ENCODE results near the gene RTL5.
A peak's percentile ranks its signal among the peaks of the same experiment; 100 is the strongest.

Gene RTL5

DNA sequence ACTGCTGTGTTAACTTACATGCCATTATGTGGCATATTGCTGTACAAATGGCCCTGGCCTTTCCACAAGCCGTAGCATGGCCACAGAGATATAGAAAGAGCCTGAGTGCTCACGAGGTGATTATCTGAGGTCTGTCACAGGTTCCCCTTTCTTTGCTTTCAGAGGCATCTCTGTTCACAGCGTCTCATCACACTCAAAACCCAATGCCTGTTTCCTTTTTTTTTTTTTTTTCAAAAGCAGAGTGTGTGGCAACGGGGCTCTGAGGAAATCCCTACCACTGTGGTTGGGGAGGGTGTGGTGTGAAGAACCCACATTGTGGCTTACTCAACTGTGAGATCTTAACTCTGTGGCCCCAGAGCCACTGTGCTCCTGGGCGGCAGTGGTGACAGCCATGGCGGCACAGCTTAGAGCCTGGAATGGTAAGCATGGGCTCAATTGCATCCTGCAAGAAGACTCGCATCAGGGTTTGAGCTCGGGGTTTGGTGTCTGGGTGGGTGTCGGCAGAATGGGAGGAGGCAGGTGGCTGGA, 30.8 kb downstream of the RTL5 start:
- H3K4me3 ChIP-seq (ENCODE audit: low read depth in 1 of 2, low read length in 2 of 2): peak overlapping the region in 1 of 2 donors; percentile 17
- H3K9ac ChIP-seq (ENCODE audit: low read depth in 1 of 2, low read length in 2 of 2): no peak overlapping the region
- no peaks in the 10 kb centered on the region for H3K9me3 ChIP-seq (ENCODE audit: control insufficient read depth in 1 of 2, low read length in 2 of 2)
- H3K36me3 ChIP-seq (ENCODE audit: control insufficient read depth in 1 of 2, insufficient read depth in 2 of 2, low read length in 2 of 2): no peaks in the 10 kb centered on the region
- H3K27me3 ChIP-seq (ENCODE audit: control insufficient read depth in 1 of 2, insufficient read depth in 2 of 2, low read length in 2 of 2): no peaks in the 10 kb centered on the region
- peaks cover 0 to 8% of the 10 kb centered on the region in 2 donors for H3K4me1 ChIP-seq (ENCODE audit: control insufficient read depth in 1 of 2, insufficient read depth in 2 of 2, low read length in 2 of 2)
- no peak overlapping the region for H3K27ac ChIP-seq (ENCODE audit: low read depth, low read length)

DNA sequence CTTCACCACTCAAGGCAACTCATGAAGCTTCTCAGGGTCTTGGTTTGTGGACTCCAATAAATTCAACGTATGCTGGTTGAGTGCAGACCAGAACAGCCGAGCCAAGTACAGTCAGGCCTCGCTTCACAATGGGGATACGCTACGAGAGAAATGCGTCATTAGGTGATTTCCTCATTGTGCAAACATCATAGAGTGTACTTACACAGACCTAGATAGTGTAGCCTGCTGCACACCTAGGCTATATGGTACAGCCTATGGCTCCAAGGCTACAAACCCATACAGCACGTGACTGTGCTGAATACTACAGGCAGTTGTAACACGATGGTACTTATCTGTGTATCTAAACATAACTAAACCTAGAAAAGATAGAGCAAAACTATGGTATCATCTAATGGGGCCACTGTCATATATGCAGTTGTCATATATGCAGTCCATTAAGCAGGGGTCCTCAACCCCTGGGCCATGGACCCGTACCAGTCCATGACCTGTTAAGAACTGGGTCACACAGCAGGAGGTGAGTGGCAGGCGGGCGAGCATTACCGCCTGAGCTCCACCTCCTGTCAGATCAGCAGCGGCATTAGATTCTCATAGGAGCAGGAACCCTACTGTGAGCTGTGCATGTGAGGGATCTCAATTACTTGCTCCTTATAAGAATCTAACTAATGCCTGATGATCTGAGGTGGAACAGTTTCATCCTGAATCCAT, 31.5 kb downstream of the RTL5 start:
- Histone ChIP-seq H3K36me3 (ENCODE audit: control insufficient read depth in 1 of 2, insufficient read depth in 2 of 2, low read length in 2 of 2) (no peaks in the 10 kb centered on the region), H3K9me3 (ENCODE audit: control insufficient read depth in 1 of 2, low read length in 2 of 2) (no peaks in the 10 kb centered on the region), H3K4me3 (ENCODE audit: low read depth in 1 of 2, low read length in 2 of 2) (no peak overlapping the region), H3K4me1 (ENCODE audit: control insufficient read depth in 1 of 2, insufficient read depth in 2 of 2, low read length in 2 of 2) (peaks cover 0 to 8% of the 10 kb centered on the region in 2 donors), H3K27ac (ENCODE audit: low read depth, low read length) (no peak overlapping the region), H3K27me3 (ENCODE audit: control insufficient read depth in 1 of 2, insufficient read depth in 2 of 2, low read length in 2 of 2) (no peaks in the 10 kb centered on the region), H3K9ac (ENCODE audit: low read depth in 1 of 2, low read length in 2 of 2) (no peak overlapping the region)

DNA sequence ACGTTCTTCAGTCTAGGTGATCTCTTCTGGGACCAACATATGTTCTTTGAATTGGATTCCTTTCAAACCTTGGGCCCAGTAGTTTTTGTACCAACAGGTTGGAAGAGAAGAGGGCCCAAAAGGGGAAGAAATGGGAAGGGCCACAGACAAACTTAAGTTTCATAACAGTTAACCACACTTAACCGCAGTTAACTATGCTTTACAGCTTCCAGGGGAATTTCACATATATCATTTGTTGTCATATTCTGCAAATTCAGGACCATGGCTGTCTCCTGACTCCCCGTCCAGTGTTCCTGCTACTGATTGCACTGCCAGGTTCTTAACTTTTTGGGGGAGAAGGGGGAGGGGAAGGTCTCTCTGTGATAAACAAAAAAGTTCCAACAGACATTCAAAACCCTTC, 34.6 kb downstream of the RTL5 start:
- H3K27me3 ChIP-seq (ENCODE audit: control insufficient read depth in 1 of 2, insufficient read depth in 2 of 2, low read length in 2 of 2): no peaks in the 10 kb centered on the region
- no peak overlapping the region for H3K27ac ChIP-seq (ENCODE audit: low read depth, low read length)
- H3K4me3 ChIP-seq (ENCODE audit: low read depth in 1 of 2, low read length in 2 of 2): no peak overlapping the region

DNA sequence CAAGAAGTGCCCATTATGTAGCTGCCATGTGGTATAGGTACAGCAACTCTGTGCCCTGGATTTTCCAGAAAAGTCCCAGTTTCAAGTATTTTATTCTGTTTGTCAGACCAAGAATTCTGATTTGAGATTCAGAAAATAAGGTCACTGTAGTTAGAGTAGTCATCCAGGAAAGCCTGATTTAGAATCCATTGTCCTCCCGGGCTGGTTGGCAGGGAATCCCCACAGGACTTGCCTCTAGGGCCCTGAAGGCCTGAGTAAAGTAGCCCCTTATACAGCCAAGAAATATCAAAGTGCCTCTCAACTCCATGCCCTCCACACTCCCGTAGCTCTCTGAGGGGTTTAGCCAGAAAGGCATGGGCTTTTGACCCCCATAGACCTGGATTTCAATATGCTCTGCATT, 36.3 kb downstream of the RTL5 start:
- H3K27me3 ChIP-seq (ENCODE audit: control insufficient read depth in 1 of 2, insufficient read depth in 2 of 2, low read length in 2 of 2): no peaks in the 10 kb centered on the region
- peaks cover 0 to 3% of the 10 kb centered on the region in 2 donors for H3K4me1 ChIP-seq (ENCODE audit: control insufficient read depth in 1 of 2, insufficient read depth in 2 of 2, low read length in 2 of 2)
- no peaks in the 10 kb centered on the region for H3K36me3 ChIP-seq (ENCODE audit: control insufficient read depth in 1 of 2, insufficient read depth in 2 of 2, low read length in 2 of 2)
- H3K27ac ChIP-seq (ENCODE audit: low read depth, low read length): no peak overlapping the region
- H3K9ac ChIP-seq (ENCODE audit: low read depth in 1 of 2, low read length in 2 of 2): no peak overlapping the region
- H3K4me3 ChIP-seq (ENCODE audit: low read depth in 1 of 2, low read length in 2 of 2): no peak overlapping the region
- no peaks in the 10 kb centered on the region for H3K9me3 ChIP-seq (ENCODE audit: control insufficient read depth in 1 of 2, low read length in 2 of 2)

More for the DNA sequence above, 34.6 kb downstream of the RTL5 start:
- Histone ChIP-seq H3K36me3 (ENCODE audit: control insufficient read depth in 1 of 2, insufficient read depth in 2 of 2, low read length in 2 of 2) (no peaks in the 10 kb centered on the region), H3K9ac (ENCODE audit: low read depth in 1 of 2, low read length in 2 of 2) (no peak overlapping the region), H3K9me3 (ENCODE audit: control insufficient read depth in 1 of 2, low read length in 2 of 2) (no peaks in the 10 kb centered on the region), H3K4me1 (ENCODE audit: control insufficient read depth in 1 of 2, insufficient read depth in 2 of 2, low read length in 2 of 2) (peaks cover 0 to 3% of the 10 kb centered on the region in 2 donors)

DNA sequence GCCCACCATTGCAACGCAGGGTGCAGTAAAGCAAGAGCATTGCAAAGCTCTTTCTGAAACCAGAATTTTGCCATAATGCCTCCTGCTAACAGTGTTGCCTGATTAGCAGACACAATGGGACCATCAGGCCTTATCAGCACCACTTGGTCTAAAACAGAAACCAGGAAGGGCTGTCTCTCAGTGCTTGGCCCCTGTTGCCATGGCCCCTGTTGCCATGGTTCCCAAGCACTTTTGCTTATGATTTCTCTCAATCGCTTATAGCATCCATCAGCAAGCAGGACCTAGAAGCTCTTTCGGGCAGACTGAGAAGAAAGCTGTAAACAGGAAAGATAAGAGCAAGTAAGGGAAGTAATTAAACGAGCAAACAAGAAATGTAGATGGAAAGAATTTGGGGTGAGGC, 36.8 kb downstream of the RTL5 start:
- Histone ChIP-seq H3K4me1 (ENCODE audit: control insufficient read depth in 1 of 2, insufficient read depth in 2 of 2, low read length in 2 of 2) (peaks cover 0 to 3% of the 10 kb centered on the region in 2 donors), H3K9ac (ENCODE audit: low read depth in 1 of 2, low read length in 2 of 2) (no peak overlapping the region), H3K36me3 (ENCODE audit: control insufficient read depth in 1 of 2, insufficient read depth in 2 of 2, low read length in 2 of 2) (no peaks in the 10 kb centered on the region), H3K27ac (ENCODE audit: low read depth, low read length) (no peak overlapping the region), H3K9me3 (ENCODE audit: control insufficient read depth in 1 of 2, low read length in 2 of 2) (no peaks in the 10 kb centered on the region), H3K27me3 (ENCODE audit: control insufficient read depth in 1 of 2, insufficient read depth in 2 of 2, low read length in 2 of 2) (no peaks in the 10 kb centered on the region), H3K4me3 (ENCODE audit: low read depth in 1 of 2, low read length in 2 of 2) (no peak overlapping the region)

DNA sequence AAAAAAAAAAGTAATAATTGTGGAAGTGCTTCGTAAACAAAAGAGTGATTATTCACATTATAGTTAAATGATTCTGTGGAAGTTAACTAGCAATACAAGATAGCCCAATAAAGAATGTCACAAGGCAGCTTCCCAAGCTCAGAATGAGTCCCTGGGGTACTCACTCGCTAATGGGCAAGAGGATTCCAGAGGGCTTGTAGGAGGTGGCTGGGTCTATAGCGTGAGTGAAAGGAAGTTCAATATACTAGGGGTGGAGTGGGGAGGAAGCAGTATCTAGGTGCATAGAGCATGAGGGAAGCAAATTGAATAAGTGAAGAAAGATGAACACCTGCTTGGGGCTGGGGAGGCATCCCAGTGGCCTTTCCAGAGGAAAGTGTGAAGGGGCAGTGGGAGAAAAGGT, 42.5 kb downstream of the RTL5 start:
- no peak overlapping the region for H3K9ac ChIP-seq (ENCODE audit: low read depth in 1 of 2, low read length in 2 of 2)
- H3K36me3 ChIP-seq (ENCODE audit: control insufficient read depth in 1 of 2, insufficient read depth in 2 of 2, low read length in 2 of 2): no peaks in the 10 kb centered on the region
- H3K4me3 ChIP-seq (ENCODE audit: low read depth in 1 of 2, low read length in 2 of 2): no peak overlapping the region
- H3K27ac ChIP-seq (ENCODE audit: low read depth, low read length): no peak overlapping the region
- no peaks in the 10 kb centered on the region for H3K27me3 ChIP-seq (ENCODE audit: control insufficient read depth in 1 of 2, insufficient read depth in 2 of 2, low read length in 2 of 2)
- no peaks in the 10 kb centered on the region for H3K9me3 ChIP-seq (ENCODE audit: control insufficient read depth in 1 of 2, low read length in 2 of 2)
- H3K4me1 ChIP-seq (ENCODE audit: control insufficient read depth in 1 of 2, insufficient read depth in 2 of 2, low read length in 2 of 2): no peaks in the 10 kb centered on the region

DNA sequence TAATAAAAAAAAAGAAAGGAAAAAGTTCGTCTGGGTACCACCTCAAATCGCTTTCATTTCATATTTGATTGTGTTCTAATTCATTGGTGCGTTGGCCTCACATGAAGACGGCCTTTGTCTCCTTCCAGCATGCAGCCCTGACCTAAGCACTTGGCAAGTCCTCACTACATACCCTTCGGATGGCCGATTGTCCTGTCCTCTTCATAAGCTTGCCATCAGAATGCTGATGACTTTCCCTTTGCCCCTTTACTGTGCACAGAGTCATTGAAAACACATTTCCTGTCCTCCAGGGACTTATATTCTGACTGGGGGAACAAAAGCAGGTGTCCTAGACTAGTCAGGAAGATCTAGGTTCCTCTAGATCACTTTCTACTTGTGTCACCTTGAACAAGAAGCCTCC, 43.0 kb downstream of the RTL5 start:
- no peak overlapping the region for H3K27ac ChIP-seq (ENCODE audit: low read depth, low read length)
- no peaks in the 10 kb centered on the region for H3K9me3 ChIP-seq (ENCODE audit: control insufficient read depth in 1 of 2, low read length in 2 of 2)
- H3K4me1 ChIP-seq (ENCODE audit: control insufficient read depth in 1 of 2, insufficient read depth in 2 of 2, low read length in 2 of 2): no peaks in the 10 kb centered on the region
- no peak overlapping the region for H3K4me3 ChIP-seq (ENCODE audit: low read depth in 1 of 2, low read length in 2 of 2)
- no peaks in the 10 kb centered on the region for H3K36me3 ChIP-seq (ENCODE audit: control insufficient read depth in 1 of 2, insufficient read depth in 2 of 2, low read length in 2 of 2)
- no peaks in the 10 kb centered on the region for H3K27me3 ChIP-seq (ENCODE audit: control insufficient read depth in 1 of 2, insufficient read depth in 2 of 2, low read length in 2 of 2)
- no peak overlapping the region for H3K9ac ChIP-seq (ENCODE audit: low read depth in 1 of 2, low read length in 2 of 2)

DNA sequence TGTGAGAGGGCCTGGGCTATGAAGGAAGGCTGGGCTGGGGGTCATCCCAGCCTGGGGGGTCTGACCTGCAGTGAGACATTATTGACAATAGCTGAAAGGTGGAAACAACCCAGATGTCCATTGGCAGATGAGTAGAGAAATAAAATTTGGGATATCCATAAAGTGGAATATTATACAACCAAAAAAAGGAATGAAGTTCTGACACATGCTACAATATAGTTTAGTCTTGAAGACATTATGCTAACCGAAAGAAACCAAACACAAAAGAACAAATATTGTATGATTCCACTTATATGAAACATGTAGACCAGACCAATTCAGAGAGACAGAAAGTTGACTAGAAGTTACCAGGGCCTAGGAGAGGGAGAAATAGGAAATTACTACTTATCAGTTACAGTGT, 44.7 kb downstream of the RTL5 start:
- Histone ChIP-seq H3K9ac (ENCODE audit: low read depth in 1 of 2, low read length in 2 of 2) (no peak overlapping the region), H3K27ac (ENCODE audit: low read depth, low read length) (no peak overlapping the region), H3K36me3 (ENCODE audit: control insufficient read depth in 1 of 2, insufficient read depth in 2 of 2, low read length in 2 of 2) (no peaks in the 10 kb centered on the region), H3K4me3 (ENCODE audit: low read depth in 1 of 2, low read length in 2 of 2) (no peak overlapping the region), H3K4me1 (ENCODE audit: control insufficient read depth in 1 of 2, insufficient read depth in 2 of 2, low read length in 2 of 2) (no peaks in the 10 kb centered on the region), H3K9me3 (ENCODE audit: control insufficient read depth in 1 of 2, low read length in 2 of 2) (no peaks in the 10 kb centered on the region), H3K27me3 (ENCODE audit: control insufficient read depth in 1 of 2, insufficient read depth in 2 of 2, low read length in 2 of 2) (no peaks in the 10 kb centered on the region)

DNA sequence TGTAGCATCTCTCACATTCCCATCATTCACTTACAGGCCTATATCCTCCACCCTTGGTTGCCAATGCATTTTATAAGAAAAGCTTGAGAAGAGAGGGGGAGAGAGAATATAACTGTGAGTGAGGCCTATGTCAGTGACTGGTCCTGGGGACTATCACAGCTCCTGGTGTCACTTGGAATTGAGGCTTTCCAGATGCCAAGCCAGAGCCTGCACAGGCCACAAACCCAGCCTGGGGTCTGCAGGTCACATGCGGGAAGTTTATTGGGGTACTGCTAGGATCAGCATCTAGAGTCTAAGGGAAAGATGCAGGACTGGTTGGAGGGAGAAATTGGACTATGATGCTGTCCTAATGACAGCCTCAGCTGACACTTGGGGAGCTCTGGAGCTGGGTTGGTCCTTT, 47.6 kb downstream of the RTL5 start:
- no peak overlapping the region for H3K4me3 ChIP-seq (ENCODE audit: low read depth in 1 of 2, low read length in 2 of 2)
- no peak overlapping the region for H3K9ac ChIP-seq (ENCODE audit: low read depth in 1 of 2, low read length in 2 of 2)
- H3K36me3 ChIP-seq (ENCODE audit: control insufficient read depth in 1 of 2, insufficient read depth in 2 of 2, low read length in 2 of 2): no peaks in the 10 kb centered on the region
- no peaks in the 10 kb centered on the region for H3K27me3 ChIP-seq (ENCODE audit: control insufficient read depth in 1 of 2, insufficient read depth in 2 of 2, low read length in 2 of 2)
- no peaks in the 10 kb centered on the region for H3K4me1 ChIP-seq (ENCODE audit: control insufficient read depth in 1 of 2, insufficient read depth in 2 of 2, low read length in 2 of 2)
- no peak overlapping the region for H3K27ac ChIP-seq (ENCODE audit: low read depth, low read length)
- H3K9me3 ChIP-seq (ENCODE audit: control insufficient read depth in 1 of 2, low read length in 2 of 2): no peaks in the 10 kb centered on the region

DNA sequence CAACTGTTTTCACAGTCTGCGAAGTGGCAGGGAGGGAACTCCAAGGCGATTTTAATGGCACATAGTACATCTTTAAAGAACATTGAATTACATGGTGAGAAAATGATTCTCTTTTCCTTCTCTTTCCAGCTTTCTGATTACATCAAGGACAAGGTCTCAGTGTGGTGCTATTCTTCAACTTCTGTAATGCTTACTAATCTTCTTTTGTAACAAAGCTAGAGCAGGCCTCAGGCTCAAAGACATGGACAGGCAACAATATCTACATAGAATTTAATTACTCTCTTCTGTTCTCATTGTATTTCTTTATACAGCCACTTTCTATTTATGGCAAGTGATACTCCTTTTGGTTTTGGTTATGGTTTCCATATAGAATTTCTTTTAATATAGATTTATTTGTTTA, 48.4 kb downstream of the RTL5 start:
- Histone ChIP-seq H3K9ac (ENCODE audit: low read depth in 1 of 2, low read length in 2 of 2) (no peak overlapping the region), H3K27ac (ENCODE audit: low read depth, low read length) (no peak overlapping the region), H3K27me3 (ENCODE audit: control insufficient read depth in 1 of 2, insufficient read depth in 2 of 2, low read length in 2 of 2) (no peaks in the 10 kb centered on the region), H3K4me3 (ENCODE audit: low read depth in 1 of 2, low read length in 2 of 2) (no peak overlapping the region), H3K4me1 (ENCODE audit: control insufficient read depth in 1 of 2, insufficient read depth in 2 of 2, low read length in 2 of 2) (no peaks in the 10 kb centered on the region), H3K9me3 (ENCODE audit: control insufficient read depth in 1 of 2, low read length in 2 of 2) (no peaks in the 10 kb centered on the region), H3K36me3 (ENCODE audit: control insufficient read depth in 1 of 2, insufficient read depth in 2 of 2, low read length in 2 of 2) (no peaks in the 10 kb centered on the region)

All from duodenal mucosa (tissue), 2 donors.